ENCODE results near the gene CYP2C19. TPM values are rescaled to one million over a fixed set of nuclear protein-coding genes. Genes with fewer than 3 reads are reported as not detected.
"Not testable (repeated sequence)": the region's sequence is repeated elsewhere in the genome, so short reads cannot be mapped to it uniquely, and the experiment has no call there.

Gene CYP2C19
- total RNA-seq, 4 donors from 2014 or later, result 0.17 TPM; not detected in 3

DNA sequence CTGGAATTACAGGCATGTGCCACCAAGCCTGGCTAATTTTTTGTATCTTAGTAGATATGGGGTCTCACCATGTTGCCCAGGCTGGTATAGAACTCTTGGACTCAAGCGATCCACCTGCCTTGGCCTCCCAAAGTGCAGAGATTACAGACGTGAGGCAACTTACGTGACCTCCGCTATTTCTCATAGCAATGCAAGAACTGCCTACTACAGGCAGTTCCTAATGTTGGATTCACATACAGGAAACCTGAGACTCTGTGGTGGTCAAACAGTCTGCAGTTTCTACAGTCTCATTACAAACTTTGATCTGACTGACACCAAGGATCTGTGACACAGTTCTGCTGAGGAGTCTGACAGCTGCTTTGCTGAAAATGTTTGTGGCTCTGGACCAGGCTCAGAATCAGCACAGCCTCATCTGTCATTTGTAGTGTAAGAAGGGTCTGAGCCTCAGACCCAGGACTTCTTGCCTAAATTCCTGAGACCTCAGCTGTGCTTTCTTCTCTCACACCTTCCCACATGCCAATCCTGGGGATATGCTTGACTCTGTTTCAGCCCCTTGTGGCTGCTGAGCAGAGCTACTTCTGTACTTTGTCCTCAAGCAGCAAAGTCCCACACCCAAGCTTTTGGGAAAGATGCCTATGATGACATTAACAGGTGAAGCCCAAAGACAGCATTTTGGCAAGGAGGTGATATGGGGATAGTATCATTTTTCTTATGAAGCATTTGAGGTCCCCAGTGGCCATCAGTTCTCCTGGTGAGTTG, 128.0 kb downstream of the CYP2C19 start:
- no peak for DNase-seq (ENCODE audit: extremely low spot score)
- Histone ChIP-seq H3K4me1 (no peaks in the 10 kb centered on the region), H3K9me3 (peaks cover 0 to 7% (median 0%) of the 10 kb centered on the region in 4 donors), H3K27ac (replicated peaks in 1 of 4) (no peak overlapping the region), H3K36me3 (no peaks in the 10 kb centered on the region), H3K27me3 (no peaks in the 10 kb centered on the region), H3K4me3 (no peak overlapping the region)
- TF ChIP-seq, protein P1, sequence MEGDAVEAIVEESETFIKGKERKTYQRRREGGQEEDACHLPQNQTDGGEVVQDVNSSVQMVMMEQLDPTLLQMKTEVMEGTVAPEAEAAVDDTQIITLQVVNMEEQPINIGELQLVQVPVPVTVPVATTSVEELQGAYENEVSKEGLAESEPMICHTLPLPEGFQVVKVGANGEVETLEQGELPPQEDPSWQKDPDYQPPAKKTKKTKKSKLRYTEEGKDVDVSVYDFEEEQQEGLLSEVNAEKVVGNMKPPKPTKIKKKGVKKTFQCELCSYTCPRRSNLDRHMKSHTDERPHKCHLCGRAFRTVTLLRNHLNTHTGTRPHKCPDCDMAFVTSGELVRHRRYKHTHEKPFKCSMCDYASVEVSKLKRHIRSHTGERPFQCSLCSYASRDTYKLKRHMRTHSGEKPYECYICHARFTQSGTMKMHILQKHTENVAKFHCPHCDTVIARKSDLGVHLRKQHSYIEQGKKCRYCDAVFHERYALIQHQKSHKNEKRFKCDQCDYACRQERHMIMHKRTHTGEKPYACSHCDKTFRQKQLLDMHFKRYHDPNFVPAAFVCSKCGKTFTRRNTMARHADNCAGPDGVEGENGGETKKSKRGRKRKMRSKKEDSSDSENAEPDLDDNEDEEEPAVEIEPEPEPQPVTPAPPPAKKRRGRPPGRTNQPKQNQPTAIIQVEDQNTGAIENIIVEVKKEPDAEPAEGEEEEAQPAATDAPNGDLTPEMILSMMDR (IDR thresholded peaks at IDR 0.05), result no peak
- no peak for TF ChIP-seq POLR2A (IDR thresholded peaks at IDR 0.05; ENCODE audit: low read depth)
- no peak for TF ChIP-seq POLR2AphosphoS5 (IDR thresholded peaks at IDR 0.05)
- no peak for TF ChIP-seq EP300 (IDR thresholded peaks at IDR 0.05)
- no CpG with 5 or more reads among the region's 4 CpGs for WGBS
- intact Hi-C loops (cut with DNase I), result no loop called here

- H3K9me3 ChIP-seq; H3K27ac ChIP-seq (replicated peaks in 1 of 4); H3K4me3 ChIP-seq; H3K4me1 ChIP-seq; DNase-seq (ENCODE audit: extremely low spot score); H3K36me3 ChIP-seq; intact Hi-C loops (cut with DNase I); H3K27me3 ChIP-seq: not testable (repeated sequence)
- WGBS, result 40% methylated on average over 4 of the region's 7 CpGs
Observed at GRCh38 chr10:94898414-94898813, 135.9 kb downstream of the CYP2C19 start.

- Histone ChIP-seq H3K36me3 (no peaks in the 10 kb centered on the region), H3K27me3 (no peaks in the 10 kb centered on the region), H3K4me1 (no peaks in the 10 kb centered on the region), H3K9me3 (peaks cover 0 to 14% (median 8%) of the 10 kb centered on the region in 4 donors), H3K27ac (replicated peaks in 1 of 4) (no peak overlapping the region), H3K4me3 (no peak overlapping the region)
- TF ChIP-seq EP300 (IDR thresholded peaks at IDR 0.05) (no peak), POLR2A (IDR thresholded peaks at IDR 0.05; ENCODE audit: low read depth) (no peak), POLR2AphosphoS5 (IDR thresholded peaks at IDR 0.05) (no peak)
- TF ChIP-seq, protein P1 (IDR thresholded peaks at IDR 0.05), result no peak
- intact Hi-C loops (cut with DNase I), result no loop called here
- 86% methylated on average over 1 of the region's 1 CpG for WGBS
- DNase-seq (ENCODE audit: extremely low spot score), result no peak
Observed at GRCh38 chr10:94902080-94902479, 139.6 kb downstream of the CYP2C19 start.

DNA sequence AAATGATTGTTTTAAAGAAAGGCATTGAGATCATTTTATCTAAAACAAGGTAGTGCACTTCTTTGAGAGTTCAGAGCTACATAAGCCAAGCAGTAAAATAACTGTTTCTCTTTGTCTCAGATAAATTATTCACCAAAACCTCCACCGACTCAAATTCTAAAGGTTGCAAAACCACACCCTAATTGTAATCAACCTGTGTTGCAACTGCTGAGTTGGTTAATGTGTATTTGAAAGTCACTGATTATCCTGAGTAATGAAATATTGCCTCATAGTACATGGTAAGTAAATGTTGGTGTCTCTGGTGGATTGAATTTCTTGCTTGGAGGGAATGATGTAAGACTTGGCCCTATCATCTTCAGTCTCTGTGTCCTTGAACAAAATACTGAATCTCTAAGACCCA, 140.1 kb downstream of the CYP2C19 start:
- Histone ChIP-seq H3K27me3 (no peaks in the 10 kb centered on the region), H3K27ac (replicated peaks in 1 of 4) (no peak overlapping the region), H3K9me3 (peaks cover 0 to 17% (median 10%) of the 10 kb centered on the region in 4 donors), H3K36me3 (no peaks in the 10 kb centered on the region), H3K4me3 (no peak overlapping the region), H3K4me1 (no peaks in the 10 kb centered on the region)
- WGBS, result 0% methylated on average over 1 of the region's 1 CpG
- no peak for TF ChIP-seq EP300 (IDR thresholded peaks at IDR 0.05)
- TF ChIP-seq POLR2AphosphoS5 (IDR thresholded peaks at IDR 0.05), result no peak
- TF ChIP-seq, protein P1 (IDR thresholded peaks at IDR 0.05), result no peak
- no peak for TF ChIP-seq POLR2A (IDR thresholded peaks at IDR 0.05; ENCODE audit: low read depth)
- DNase-seq (ENCODE audit: extremely low spot score), result no peak
- intact Hi-C loops (cut with DNase I), result no loop called here

Other genes with a start within 250 kb of the CYP2C19 start
- gene HELLS, start 216.9 kb upstream of the CYP2C19 start, total RNA-seq, result 1 to 10 TPM; 1.3 to 1.7 (median 1.4) TPM
- gene CYP2C18, start 79.0 kb upstream of the CYP2C19 start, total RNA-seq, result under 1 TPM in 1 of 4 donors, not detected in 3; 0.42 TPM
- gene CYP2C9, start 176.0 kb downstream of the CYP2C19 start, total RNA-seq, result not detected

All from esophagus muscularis mucosa (tissue), 4 donors.